PC-9 (cell line): ENCODE results near the gene HEMK1. TPM values are rescaled to one million over a fixed set of nuclear protein-coding genes. Genes with fewer than 3 reads are reported as not detected.

ENCODE experiments used
- BruUV-seq: library from RNA; stranded (reverse); fragments of 400-500 nt; replicated peaks from 2 replicates; lab custom pipeline; 2021; lab: Mats Ljungman, UMichigan
- CTCF ChIA-PET: fragments of 300-600 bp; sonication (Branson Sonifier 250); formaldehyde crosslinking; loops from one replicate; lab custom pipeline; 2022; ENCODE audit warnings: antibody characterized with exemption; lab: Charles Lee
- POLR2A ChIA-PET: fragments of 300-600 bp; sonication (Branson Sonifier 250); formaldehyde crosslinking; loops from one replicate; lab custom pipeline; 2022; ENCODE audit warnings: antibody characterized with exemption; ENCODE audit not compliant: unreplicated experiment; lab: Charles Lee
- DNase-seq, 2 experiments: peaks; one replicate each; pipeline versions ENCODE4 v3.0.0 to v3.0.0-alpha.2; 2015 to 2022; ENCODE audit warnings: mixed read lengths in 1 of 2
- H2AFZ ChIP-seq: fragments of 200-600 bp; sonication (generic); 2 replicates; pipeline ENCODE4 v1.8.1; 2017; ENCODE audit warnings: antibody characterized with exemption
- H3F3A ChIP-seq: fragments of 200-600 bp; sonication (generic); 2 replicates; pipeline ENCODE4 v1.8.1; 2017; ENCODE audit warnings: antibody characterized with exemption, mild to moderate bottlenecking, low read depth; ENCODE audit not compliant: insufficient read depth
- H3K27ac ChIP-seq: fragments of 200-600 bp; sonication (generic); 2 replicates; pipeline ENCODE4 v1.6.1; 2016; ENCODE audit warnings: mixed run types
- H3K27me3 ChIP-seq: fragments of 200-600 bp; sonication (generic); 2 replicates; pipeline ENCODE4 v1.6.1; 2016; ENCODE audit warnings: low read depth, mixed run types; ENCODE audit not compliant: insufficient read depth
- H3K36me3 ChIP-seq: fragments of 200-600 bp; sonication (generic); 2 replicates; pipeline ENCODE4 v1.6.1; 2016; ENCODE audit warnings: low read depth, mixed run types
- H3K4me1 ChIP-seq: fragments of 200-600 bp; sonication (generic); replicated peaks from 2 replicates; pipeline ENCODE4 v1.6.1; 2016; ENCODE audit warnings: mixed run types; ENCODE audit not compliant: insufficient read depth
- H3K4me2 ChIP-seq: fragments of 200-600 bp; sonication (generic); 2 replicates; pipeline ENCODE4 v1.6.1; 2017; ENCODE audit warnings: mixed run types
- H3K4me3 ChIP-seq: fragments of 200-600 bp; sonication (generic); 2 replicates; pipeline ENCODE4 v1.6.1; 2016; ENCODE audit warnings: mixed run types
- H3K79me2 ChIP-seq: fragments of 200-600 bp; sonication (generic); 2 replicates; pipeline ENCODE4 v1.6.1; 2017; ENCODE audit warnings: low read depth, mixed run types
- H3K9me2 ChIP-seq: fragments of 200-600 bp; sonication (generic); 2 replicates; pipeline ENCODE4 v1.8.1; 2017; ENCODE audit warnings: mild to moderate bottlenecking; ENCODE audit not compliant: insufficient read depth
- H3K9me3 ChIP-seq: fragments of 200-600 bp; sonication (generic); 2 replicates; pipeline ENCODE4 v1.8.1; 2016; ENCODE audit warnings: low read depth; ENCODE audit not compliant: insufficient read depth
- H4K20me1 ChIP-seq: fragments of 200-600 bp; sonication (generic); 2 replicates; pipeline ENCODE4 v1.8.1; 2017; ENCODE audit not compliant: insufficient read depth
- CTCF ChIP-seq: fragments of 200-600 bp; sonication (generic); conservative IDR thresholded peaks from 2 replicates; pipeline ENCODE4 v1.6.1; 2017; ENCODE audit warnings: mixed run types, antibody characterized with exemption, mild to moderate bottlenecking, moderate library complexity
- EZH2 ChIP-seq: fragments of 200-600 bp; sonication (generic); IDR thresholded peaks from 2 replicates; pipeline ENCODE4 v1.8.0; 2017; ENCODE audit warnings: antibody characterized with exemption, low read depth
- intact Hi-C: fragments of 100-400 bp; cut with micrococcal nuclease; formaldehyde crosslinking; loops from one replicate; pipeline ENCODE4 v1.10.0; 2022; ENCODE audit not compliant: unreplicated experiment
- total RNA-seq: library from RNA; stranded (reverse); gene quantifications from 2 replicates; pipeline ENCODE4 v1.2.3, GENCODE V29; 2021

The HEMK1 gene
- total RNA-seq, 1 experiment from 2014 or later = 20.6 TPM

- Histone ChIP-seq H3K9me2 (no peaks in the 10 kb centered on the region), H3K27ac (no peak overlapping the region), H3K4me2 (peak overlapping the region; percentile 90; the same call in 1 of the 2 replicates), H3K36me3 (no peaks in the 10 kb centered on the region), H4K20me1 (no peaks in the 10 kb centered on the region), H2AFZ (no peak overlapping the region), H3K4me3 (no peak overlapping the region), H3K9me3 (no peaks in the 10 kb centered on the region), H3K4me1 (peaks cover 27% of the 10 kb centered on the region), H3K79me2 (no peaks in the 10 kb centered on the region), H3K27me3 (no peaks in the 10 kb centered on the region), H3F3A (peaks cover 12% of the 10 kb centered on the region; the same call in 1 of the 2 replicates)
- POLR2A ChIA-PET = no interaction called here
- no peak for TF ChIP-seq EZH2
- no peak for TF ChIP-seq CTCF
- BruUV-seq = no TSS peak
- DNase-seq = peak in 1 of 2 experiments; percentile 34
- intact Hi-C loops = no loop called here
- CTCF ChIA-PET = interaction anchor here (0.7 to 0.9 kb wide), 2 partner anchors 58 to 415 kb away, joined by 3 read pairs; no protein-coding TSS in a partner anchor
These were observed 41.1 kb downstream of the HEMK1 start for GRCh38 chr3:50610181-50610971.

DNA sequence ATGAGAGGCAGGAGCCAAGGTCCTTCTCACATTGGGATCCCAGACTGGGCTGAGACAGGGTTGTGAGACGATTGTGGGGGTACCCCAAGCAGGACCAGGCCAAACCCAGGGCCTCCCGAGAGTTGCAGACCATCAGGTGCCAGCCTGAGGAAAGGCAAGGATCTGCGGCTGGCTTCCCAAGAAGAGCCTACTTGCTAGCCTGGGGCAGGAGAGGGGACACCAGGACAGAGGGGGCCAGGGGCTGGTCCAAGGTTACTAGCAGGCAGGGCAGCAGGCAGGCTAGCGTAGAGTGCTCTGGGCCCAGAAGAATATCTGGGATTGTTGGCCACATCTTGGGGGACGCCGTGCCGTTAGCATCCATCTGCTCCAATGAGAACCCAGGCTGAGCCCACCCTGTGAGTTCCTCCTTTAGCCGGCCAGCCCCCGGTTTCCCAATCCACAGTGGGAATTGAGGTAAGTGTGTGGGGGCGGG is 41.7 kb downstream of the HEMK1 start:
- H3K36me3 ChIP-seq = no peaks in the 10 kb centered on the region
- H3K27ac ChIP-seq = no peak overlapping the region
- H2AFZ ChIP-seq = peak overlapping the region; percentile 81
- ChIA-PET POLR2A (interaction anchor here (0.6 kb wide), 2 partner anchors 19 to 44 kb away, joined by 3 to 6 read pairs; partner anchors contain the start of gene C3orf18), CTCF (interaction anchor here (0.6 to 0.7 kb wide), 2 partner anchors 39 to 415 kb away, joined by 3 to 5 read pairs; no protein-coding TSS in a partner anchor)
- peak overlapping the region; percentile 90 for H3K4me2 ChIP-seq
- no peaks in the 10 kb centered on the region for H3K79me2 ChIP-seq
- no peak for TF ChIP-seq CTCF
- TF ChIP-seq EZH2 = no peak
- H3K4me1 ChIP-seq = peaks cover 21% of the 10 kb centered on the region
- no peaks in the 10 kb centered on the region for H3K27me3 ChIP-seq
- H4K20me1 ChIP-seq = no peaks in the 10 kb centered on the region
- no peaks in the 10 kb centered on the region for H3K9me3 ChIP-seq
- no peak for DNase-seq
- intact Hi-C loops = no loop called here
- peaks cover 5% of the 10 kb centered on the region; the same call in 1 of the 2 replicates for H3F3A ChIP-seq
- H3K9me2 ChIP-seq = no peaks in the 10 kb centered on the region
- BruUV-seq = TSS peak; percentile 45
- peak overlapping the region; percentile 65 for H3K4me3 ChIP-seq

DNA sequence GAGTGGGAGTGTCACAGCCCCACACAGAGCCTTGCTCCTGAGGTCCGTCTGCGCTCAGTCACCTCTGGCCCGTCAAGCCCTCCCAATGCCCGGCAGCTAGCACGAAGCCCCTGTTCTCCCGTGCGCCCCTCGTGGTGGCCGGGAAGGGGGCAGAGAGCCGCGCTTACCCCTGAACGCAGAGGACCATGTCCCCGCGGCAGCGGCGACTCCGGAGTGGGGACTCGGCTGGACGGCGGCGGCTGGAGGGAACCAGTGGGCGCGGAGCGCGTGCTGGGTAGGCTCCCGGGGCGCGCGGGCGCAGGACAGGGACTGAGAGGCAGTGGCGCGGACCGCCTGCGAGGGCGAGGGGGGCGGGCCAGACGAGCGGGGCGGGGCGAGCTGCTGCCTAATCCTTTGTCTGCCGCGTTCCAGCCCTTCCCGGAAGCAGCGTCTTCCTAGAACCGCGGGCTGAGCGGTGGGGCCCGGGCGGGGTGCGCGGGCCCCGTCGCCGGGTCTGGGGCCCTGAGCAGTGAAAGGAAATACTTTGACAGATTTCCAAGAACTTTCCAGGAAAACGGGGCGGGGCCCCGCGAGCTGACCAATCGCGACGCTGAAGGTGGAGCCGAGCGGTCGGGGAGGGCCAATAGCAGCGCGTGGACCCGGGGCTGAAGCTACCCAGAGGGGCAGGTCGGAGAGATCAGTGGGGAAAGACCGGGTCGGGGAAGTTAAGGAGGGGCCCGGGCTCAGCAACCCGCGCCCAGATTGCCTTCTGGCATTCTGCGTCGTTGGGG is 42.3 kb downstream of the HEMK1 start, which contains the start of gene CISH:
Gene CISH (minus strand): TSS at position 311 of the 770 bp plus-strand sequence. CDS start 124 bp downstream, at position 187.
- CTCF ChIA-PET = interaction anchor here (0.5 to 0.8 kb wide), 5 partner anchors 22 to 264 kb away, joined by 3 to 5 read pairs (median 3); no protein-coding TSS in a partner anchor
- H3K36me3 ChIP-seq = no peaks in the 10 kb centered on the region
- no peaks in the 10 kb centered on the region for H3K27me3 ChIP-seq
- H4K20me1 ChIP-seq = no peaks in the 10 kb centered on the region
- intact Hi-C loops = loop anchor here (2.0 kb wide), 1 partner anchor 261 kb away; the partner anchor contains the start of genes CYB561D2 and NPRL2
- H3K4me1 ChIP-seq = peaks cover 18% of the 10 kb centered on the region
- no peaks in the 10 kb centered on the region for H3K79me2 ChIP-seq
- TF ChIP-seq EZH2 = no peak
- TF ChIP-seq CTCF = no peak; the same call in 1 of the 2 replicates
- no peak within 1 kb of the TSS for H3K27ac ChIP-seq
- DNase-seq = peak; percentile 80 to 91
- POLR2A ChIA-PET = interaction anchor here (0.5 to 0.7 kb wide), 4 partner anchors 19 to 347 kb away, joined by 3 to 9 read pairs (median 6); partner anchors contain the start of gene C3orf18
- peak within 1 kb of the TSS; percentile 65 for H3K4me3 ChIP-seq
- H3K9me3 ChIP-seq = no peaks in the 10 kb centered on the region
- no peaks in the 10 kb centered on the region for H3K9me2 ChIP-seq
- no TSS peak for BruUV-seq
- H2AFZ ChIP-seq = peak within 1 kb of the TSS; percentile 81
- H3F3A ChIP-seq = peaks cover 11% of the 10 kb centered on the region; the same call in 1 of the 2 replicates
- peak within 1 kb of the TSS; percentile 90 for H3K4me2 ChIP-seq
